K562 (cell line): ENCODE data around the gene HADH. TPM values are rescaled to one million over a fixed set of nuclear protein-coding genes. Genes with fewer than 3 reads are reported as not detected.

Source experiments
- ARID3A ChIP-seq: IDR thresholded peaks from 2 replicates; pipeline ENCODE4 v1.6.1; 2012; ENCODE audit warnings: low read depth, low read length, improper control_type of control experiment, borderline replicate concordance
- ASH1L ChIP-seq: fragments of 450-650 bp; IDR thresholded peaks from 2 replicates; pipeline ENCODE4 v1.6.1; 2018; ENCODE audit warnings: borderline replicate concordance, mild to moderate bottlenecking, low read depth; ENCODE audit not compliant: partially characterized antibody
- BRD9 ChIP-seq: fragments of 450-650 bp; IDR thresholded peaks from 2 replicates; pipeline ENCODE4 v1.6.1; 2018; ENCODE audit warnings: low read depth; ENCODE audit not compliant: partially characterized antibody
- C11orf30 ChIP-seq: fragments of 450-650 bp; IDR thresholded peaks from 2 replicates; pipeline ENCODE4 v1.6.1; 2016; ENCODE audit warnings: low read depth, mild to moderate bottlenecking
- CHAMP1 ChIP-seq: fragments of 450-650 bp; IDR thresholded peaks from 2 replicates; pipeline ENCODE4 v1.6.1; 2016; ENCODE audit warnings: mild to moderate bottlenecking
- LCOR ChIP-seq: sonication (generic); formaldehyde crosslinking; IDR thresholded peaks from 2 replicates; pipeline ENCODE4 v1.8.0; 2022; ENCODE audit warnings: mild to moderate bottlenecking, missing genetic modification reagents
- MAFG ChIP-seq: fragments of 450-650 bp; conservative IDR thresholded peaks from 2 replicates; pipeline ENCODE4 v1.6.1; 2016; ENCODE audit warnings: missing genetic modification characterization, missing compliant biosample characterization
- NR4A1 ChIP-seq, 2 experiments: fragments of 250-450 bp in 1 of 2; fragments of 450-650 bp in 1 of 2; sonication (Bioruptor Pico) in 1 of 2; IDR thresholded peaks; 2 replicates each; pipeline versions ENCODE4 v1.4.0 to v1.6.1; 2016 to 2020; ENCODE audit warnings: mild to moderate bottlenecking in 2 of 2, missing compliant biosample characterization in 1 of 2, missing genetic modification characterization in 1 of 2, moderate library complexity in 1 of 2
- POLR2H ChIP-seq: IDR thresholded peaks from 2 replicates; pipeline ENCODE4 v1.6.1; 2016; ENCODE audit warnings: missing genetic modification characterization, low read depth, mild to moderate bottlenecking, control low read depth, missing compliant biosample characterization, moderate library complexity
- RNF219 ChIP-seq: fragments of 250-450 bp; sonication (Bioruptor Pico); IDR thresholded peaks from 2 replicates; pipeline ENCODE4 v1.5.0; 2022; ENCODE audit warnings: mild to moderate bottlenecking
- STAT5A ChIP-seq: IDR thresholded peaks from 2 replicates; pipeline ENCODE4 v1.6.1; 2012; ENCODE audit warnings: low read length, inconsistent platforms, borderline replicate concordance
- ZNF316 ChIP-seq: fragments of 450-650 bp; IDR thresholded peaks from 2 replicates; pipeline ENCODE4 v1.6.1; 2016
- ZNF780A ChIP-seq: fragments of 250-450 bp; sonication (Bioruptor Pico); IDR thresholded peaks from 2 replicates; pipeline ENCODE4 v1.5.0; 2021; ENCODE audit warnings: mild to moderate bottlenecking
- polyA plus RNA-seq, 8 experiments: library from polyadenylated mRNA; depleted of rRNA in 4 of 8; stranded (reverse) in 5 of 8; unstranded in 3 of 8; fragments of >200 nt; fragmentation: Nextera tagmentation in 2 of 8; fragmentation: Illumina TruSeq in 1 of 8; extraction: Ambion mirVana in 2 of 8; extraction: Trizol in 1 of 8; gene quantifications; 2 replicates each; pipeline versions ENCODE4 v1.2.1 to v1.2.3, GENCODE V29; 2011 to 2014; ENCODE audit warnings: inconsistent platforms in 1 of 8, missing spikeins in 1 of 8
- total RNA-seq, 7 experiments: library from RNA; depleted of rRNA in 6 of 7; stranded (reverse); fragments of >200 nt in 6 of 7; fragmentation: Illumina TruSeq in 2 of 7; extraction: Trizol in 2 of 7; gene quantifications; 2 replicates each; pipeline versions ENCODE4 v1.2.1 to v1.2.3, GENCODE V29; 2011 to 2021; ENCODE audit warnings: low replicate concordance in 1 of 7

HADH gene
- total and polyA plus RNA-seq, 9 of the 15 experiments (the other 6 are each of a cell fraction or from before 2014, with no cell fraction given): 9.4 to 73.3 (median 32.8) TPM

- TF ChIP-seq ASH1L: no peak
- TF ChIP-seq MAFG: peak; percentile 51; the same call in 1 of the 2 replicates
- TF ChIP-seq LCOR (CRISPR knock-in tag): no peak
- TF ChIP-seq C11orf30: peak; percentile 56; the same call in 1 of the 2 replicates
- TF ChIP-seq ZNF780A (CRISPR knock-in tag): no peak
- peak; percentile 65 for TF ChIP-seq ZNF316
- TF ChIP-seq STAT5A: no peak
- TF ChIP-seq RNF219 (CRISPR knock-in tag): no peak
- no peak for TF ChIP-seq POLR2H
- TF ChIP-seq CHAMP1: no peak
- no peak for TF ChIP-seq ARID3A
- TF ChIP-seq BRD9: no peak
- TF ChIP-seq NR4A1 (CRISPR knock-in tag; IDR thresholded peaks at IDR 0.05): no peak
- no peak for TF ChIP-seq NR4A1 (tag; IDR thresholded peaks at IDR 0.05)
Observed at GRCh38 chr4:108078024-108078733, 88.5 kb downstream of the HADH start (continued).
